GM18505 (cell line): Measurements from ENCODE around the gene DCP1A.
A peak's percentile ranks its signal among the peaks of the same experiment; 100 is the strongest.

Experiments used
- ATAC-seq: cut with Tn5 transposase; IDR thresholded peaks from one replicate; pipeline ENCODE4 v1.9.1; 2021; ENCODE audit not compliant: unreplicated experiment
- POLR2A ChIP-seq: IDR thresholded peaks from 4 replicates; pipeline ENCODE4 v1.6.1; 2011; ENCODE audit warnings: borderline replicate concordance; ENCODE audit not compliant: insufficient read depth, insufficient read length; ENCODE audit errors: extremely low read depth

DCP1A gene

GRCh38 chr3:53267766-53268165, 79.6 kb downstream of the DCP1A start:
- TF ChIP-seq POLR2A = no peak
- ATAC-seq = no peak

GRCh38 chr3:53264718-53265117, 82.6 kb downstream of the DCP1A start:
- ATAC-seq = no peak

GRCh38 chr3:53263907-53264306, 83.4 kb downstream of the DCP1A start:
- no peak for ATAC-seq
- TF ChIP-seq POLR2A = no peak

More at GRCh38 chr3:53264718-53265117, 82.6 kb downstream of the DCP1A start:
- no peak for TF ChIP-seq POLR2A

GRCh38 chr3:53261712-53262111, 85.6 kb downstream of the DCP1A start:
- no peak for ATAC-seq

GRCh38 chr3:53260286-53260785, 87.0 kb downstream of the DCP1A start:
- ATAC-seq = no peak

More at GRCh38 chr3:53261712-53262111, 85.6 kb downstream of the DCP1A start:
- no peak for TF ChIP-seq POLR2A

GRCh38 chr3:53259427-53260259, 87.7 kb downstream of the DCP1A start:
- no peak for ATAC-seq

More at GRCh38 chr3:53260286-53260785, 87.0 kb downstream of the DCP1A start:
- TF ChIP-seq POLR2A = no peak

GRCh38 chr3:53258600-53259426, 88.5 kb downstream of the DCP1A start:
- no peak for ATAC-seq
- no peak for TF ChIP-seq POLR2A

More at GRCh38 chr3:53259427-53260259, 87.7 kb downstream of the DCP1A start:
- no peak for TF ChIP-seq POLR2A

- no peak for TF ChIP-seq POLR2A
- ATAC-seq = no peak
These were observed 89.9 kb downstream of the DCP1A start for GRCh38 chr3:53257465-53257864.

GRCh38 chr3:53256704-53257055, 90.7 kb downstream of the DCP1A start:
- no peak for ATAC-seq
- TF ChIP-seq POLR2A = no peak

GRCh38 chr3:53255775-53256703, 91.3 kb downstream of the DCP1A start, which contains the start of gene TKT:
Gene TKT, minus strand, starts transcription at chr3:53256022. Its CDS starts 80 bp downstream, at chr3:53255942.
- ATAC-seq = peak; percentile 47
- TF ChIP-seq POLR2A = peak; percentile 81

GRCh38 chr3:53255423-53255774, 91.9 kb downstream of the DCP1A start:
- ATAC-seq = peak; percentile 37
- TF ChIP-seq POLR2A = no peak

GRCh38 chr3:53254509-53255422, 92.6 kb downstream of the DCP1A start:
- ATAC-seq = peak; percentile 37
- TF ChIP-seq POLR2A = no peak
